Karpas-422 (cell line): Measurements from ENCODE around the gene SMOC1. TPM values are rescaled to one million over a fixed set of nuclear protein-coding genes. Genes with fewer than 3 reads are reported as not detected.

Experiments used
- DNase-seq: peaks from one replicate; pipeline ENCODE4 v3.0.0-alpha.2; 2015
- H2AFZ ChIP-seq: fragments of 200-600 bp; sonication (generic); 2 replicates; pipeline ENCODE4 v1.6.1; 2014; ENCODE audit warnings: antibody characterized with exemption, low read length, mixed read lengths
- H3K27ac ChIP-seq: fragments of 200-600 bp; sonication (generic); 2 replicates; pipeline ENCODE4 v1.5.1; 2014; ENCODE audit warnings: mild to moderate bottlenecking, low read length, moderate library complexity
- H3K27me3 ChIP-seq: fragments of 200-600 bp; sonication (generic); 2 replicates; pipeline ENCODE4 v1.6.1; 2014; ENCODE audit warnings: low read length, mixed read lengths
- H3K36me3 ChIP-seq: fragments of 200-600 bp; sonication (generic); 2 replicates; pipeline ENCODE4 v1.6.1; 2014; ENCODE audit warnings: low read length, mixed read lengths; ENCODE audit not compliant: insufficient read depth
- H3K4me1 ChIP-seq: fragments of 200-600 bp; sonication (generic); 2 replicates; pipeline ENCODE4 v1.6.1; 2014; ENCODE audit warnings: mild to moderate bottlenecking, low read length, mixed read lengths
- H3K4me2 ChIP-seq: fragments of 200-600 bp; sonication (generic); 2 replicates; pipeline ENCODE4 v1.6.1; 2014; ENCODE audit warnings: low read length, low read depth, mild to moderate bottlenecking; ENCODE audit not compliant: poor library complexity, severe bottlenecking
- H3K4me3 ChIP-seq: fragments of 200-600 bp; sonication (generic); 2 replicates; pipeline ENCODE4 v1.5.1; 2014; ENCODE audit warnings: mild to moderate bottlenecking, antibody characterized with exemption, low read length, mixed read lengths
- H3K79me2 ChIP-seq: fragments of 200-600 bp; sonication (generic); 2 replicates; pipeline ENCODE4 v1.6.1; 2014; ENCODE audit warnings: mild to moderate bottlenecking, low read length, mixed read lengths
- H3K9ac ChIP-seq: fragments of 200-600 bp; sonication (generic); 2 replicates; pipeline ENCODE4 v1.6.0; 2014; ENCODE audit warnings: low read length
- H3K9me2 ChIP-seq: fragments of 200-600 bp; sonication (generic), shearing (Covaris generic); replicated peaks from 2 replicates; pipeline ENCODE4 v1.6.0; 2014; ENCODE audit warnings: mild to moderate bottlenecking, low read length, moderate library complexity; ENCODE audit not compliant: insufficient read depth
- H3K9me3 ChIP-seq: fragments of 300-700, 200-600 bp; sonication (generic); 2 replicates; pipeline ENCODE4 v1.6.1; 2014; ENCODE audit warnings: low read length, mixed read lengths
- H4K20me1 ChIP-seq: fragments of 200-600 bp; sonication (generic); 2 replicates; pipeline ENCODE4 v1.6.1; 2014; ENCODE audit warnings: mild to moderate bottlenecking, antibody characterized with exemption, low read length, low read depth; ENCODE audit not compliant: insufficient read depth
- total RNA-seq: library from RNA; depleted of rRNA; stranded (reverse); fragments of >200 nt; shearing (Covaris generic); gene quantifications from 2 replicates; pipeline ENCODE4 v1.2.3, GENCODE V29; 2014; ENCODE audit warnings: low replicate concordance

SMOC1 gene
- total RNA-seq, 1 experiment from 2014 or later: not detected

DNA sequence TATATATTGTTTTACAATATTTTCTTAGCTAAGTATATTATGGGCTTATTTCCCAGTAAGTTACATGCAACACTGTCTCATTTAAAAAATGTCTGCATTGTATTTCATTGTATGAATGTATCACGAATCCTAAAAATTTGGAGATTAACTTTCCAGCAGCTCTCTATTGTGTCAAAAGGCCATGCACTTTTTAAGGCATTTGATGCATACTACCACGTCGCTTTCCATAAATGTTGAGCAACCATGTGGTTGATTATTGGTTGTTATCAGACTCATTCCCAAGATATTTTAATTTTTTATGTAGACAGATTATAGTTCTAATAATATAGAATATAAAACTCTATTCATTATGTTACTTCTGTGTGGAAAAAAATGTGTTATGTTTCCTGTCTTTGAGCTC, 79.9 kb downstream of the SMOC1 start:
- Histone ChIP-seq H2AFZ (no peak overlapping the region), H3K9ac (no peak overlapping the region), H3K4me1 (no peaks in the 10 kb centered on the region), H3K27ac (no peak overlapping the region), H3K79me2 (no peaks in the 10 kb centered on the region), H3K9me3 (no peaks in the 10 kb centered on the region), H4K20me1 (no peaks in the 10 kb centered on the region), H3K4me3 (no peak overlapping the region), H3K9me2 (no peaks in the 10 kb centered on the region), H3K36me3 (no peaks in the 10 kb centered on the region), H3K27me3 (no peaks in the 10 kb centered on the region), H3K4me2 (no peak overlapping the region)
- no peak for DNase-seq

DNA sequence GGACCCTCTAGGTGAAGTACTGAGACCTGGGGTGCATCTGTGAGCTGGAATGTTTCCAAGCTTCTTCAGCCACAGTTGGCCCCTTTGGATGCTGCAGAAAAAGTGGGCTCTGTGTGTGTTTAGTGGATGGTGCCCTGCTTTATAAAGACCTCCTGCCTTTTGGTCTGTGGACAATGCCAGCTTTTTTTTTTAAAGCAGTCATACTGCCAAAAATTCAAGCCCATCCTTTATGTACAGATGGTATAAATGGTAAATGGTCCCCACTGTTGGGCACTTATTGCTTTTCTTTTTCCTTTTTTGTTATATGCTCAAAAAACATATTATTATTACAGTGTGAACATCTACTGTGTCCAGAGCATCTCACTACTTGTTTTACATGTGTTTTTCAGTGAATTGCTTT, 81.1 kb downstream of the SMOC1 start:
- no peaks in the 10 kb centered on the region for H3K4me1 ChIP-seq
- no peak overlapping the region for H3K4me2 ChIP-seq
- no peak overlapping the region for H2AFZ ChIP-seq
- H3K27ac ChIP-seq: no peak overlapping the region
- H3K36me3 ChIP-seq: no peaks in the 10 kb centered on the region
- H4K20me1 ChIP-seq: no peaks in the 10 kb centered on the region
- H3K27me3 ChIP-seq: no peaks in the 10 kb centered on the region
- no peaks in the 10 kb centered on the region for H3K9me3 ChIP-seq
- H3K4me3 ChIP-seq: no peak overlapping the region
- no peak overlapping the region for H3K9ac ChIP-seq
- H3K79me2 ChIP-seq: no peaks in the 10 kb centered on the region
- no peak for DNase-seq
- no peaks in the 10 kb centered on the region for H3K9me2 ChIP-seq

DNA sequence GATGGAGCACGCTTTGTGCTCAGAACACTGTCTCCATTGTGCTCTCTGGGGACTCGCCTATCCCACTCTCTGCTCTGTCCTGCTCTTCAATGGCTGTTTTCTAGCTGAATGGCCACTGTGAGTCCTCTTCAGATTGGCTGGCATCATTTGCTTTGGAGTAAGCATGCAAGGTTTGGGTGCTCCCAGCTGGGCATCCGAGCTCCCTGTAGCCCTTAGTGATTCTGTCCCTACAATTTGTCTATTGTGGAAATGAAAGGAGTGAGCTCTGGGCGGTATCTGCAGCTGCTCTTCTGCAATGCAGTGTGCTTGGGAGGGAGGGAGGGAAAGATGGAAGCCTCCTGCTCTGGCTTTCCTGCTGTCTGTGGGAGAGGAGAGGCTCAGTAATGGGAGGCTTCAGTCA, 84.8 kb downstream of the SMOC1 start:
- Histone ChIP-seq H3K4me2 (no peak overlapping the region), H3K27me3 (no peaks in the 10 kb centered on the region), H3K9me2 (no peaks in the 10 kb centered on the region), H3K9ac (no peak overlapping the region), H3K4me1 (no peaks in the 10 kb centered on the region), H3K27ac (no peak overlapping the region), H3K9me3 (no peaks in the 10 kb centered on the region), H3K79me2 (no peaks in the 10 kb centered on the region), H3K4me3 (no peak overlapping the region), H4K20me1 (no peaks in the 10 kb centered on the region), H2AFZ (no peak overlapping the region), H3K36me3 (no peaks in the 10 kb centered on the region)
- DNase-seq: no peak

DNA sequence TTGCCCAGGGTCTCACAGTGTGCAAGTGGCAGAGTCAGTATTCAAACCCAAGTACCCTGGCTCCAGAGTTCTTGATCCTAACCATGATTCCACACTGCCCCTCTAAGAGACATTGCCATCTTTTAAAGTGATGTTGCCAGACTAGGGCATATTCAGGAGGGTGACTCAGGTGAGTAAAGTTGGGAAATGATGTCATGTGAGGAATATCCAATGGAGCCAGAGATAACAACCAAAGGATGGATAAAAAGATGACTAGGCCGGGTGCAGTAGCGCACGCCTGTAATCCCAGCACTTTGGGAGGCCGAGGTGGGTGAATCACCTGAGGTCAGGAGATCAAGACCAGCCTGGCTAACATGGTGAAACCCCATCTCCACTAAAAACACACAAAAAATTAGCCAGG, 85.6 kb downstream of the SMOC1 start:
- no peak overlapping the region for H3K9ac ChIP-seq
- no peaks in the 10 kb centered on the region for H3K36me3 ChIP-seq
- H3K9me3 ChIP-seq: no peaks in the 10 kb centered on the region
- no peaks in the 10 kb centered on the region for H3K27me3 ChIP-seq
- H2AFZ ChIP-seq: no peak overlapping the region
- H3K79me2 ChIP-seq: no peaks in the 10 kb centered on the region
- H3K4me1 ChIP-seq: no peaks in the 10 kb centered on the region
- H3K4me3 ChIP-seq: no peak overlapping the region
- no peaks in the 10 kb centered on the region for H3K9me2 ChIP-seq
- no peak for DNase-seq
- no peak overlapping the region for H3K27ac ChIP-seq
- no peaks in the 10 kb centered on the region for H4K20me1 ChIP-seq
- H3K4me2 ChIP-seq: no peak overlapping the region

DNA sequence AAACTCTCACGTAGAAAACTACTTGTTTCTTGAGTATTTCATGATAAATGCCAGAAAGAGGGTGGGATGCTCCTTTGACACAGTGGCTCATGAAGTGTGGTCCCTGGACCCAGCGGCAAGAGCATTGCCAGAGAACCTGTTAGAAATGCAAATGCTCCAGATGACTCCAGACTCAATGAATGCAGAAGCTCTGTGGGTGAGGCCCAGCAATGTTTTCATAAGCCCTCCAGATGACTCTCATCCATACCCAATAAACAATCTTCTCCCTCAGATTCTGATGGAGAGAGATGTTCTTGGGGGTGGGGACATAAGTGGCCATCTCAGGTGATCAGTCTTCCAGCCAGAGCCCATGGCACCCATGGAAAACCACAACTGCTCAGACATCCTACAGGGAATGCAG, 88.9 kb downstream of the SMOC1 start:
- H3K4me3 ChIP-seq: no peak overlapping the region
- no peaks in the 10 kb centered on the region for H3K36me3 ChIP-seq
- H3K9me2 ChIP-seq: no peaks in the 10 kb centered on the region
- DNase-seq: no peak
- H3K9me3 ChIP-seq: no peaks in the 10 kb centered on the region
- H3K4me1 ChIP-seq: no peaks in the 10 kb centered on the region
- H3K9ac ChIP-seq: no peak overlapping the region
- no peak overlapping the region for H2AFZ ChIP-seq
- H3K27ac ChIP-seq: no peak overlapping the region
- no peaks in the 10 kb centered on the region for H3K27me3 ChIP-seq
- H3K4me2 ChIP-seq: no peak overlapping the region
- H3K79me2 ChIP-seq: no peaks in the 10 kb centered on the region
- no peaks in the 10 kb centered on the region for H4K20me1 ChIP-seq

DNA sequence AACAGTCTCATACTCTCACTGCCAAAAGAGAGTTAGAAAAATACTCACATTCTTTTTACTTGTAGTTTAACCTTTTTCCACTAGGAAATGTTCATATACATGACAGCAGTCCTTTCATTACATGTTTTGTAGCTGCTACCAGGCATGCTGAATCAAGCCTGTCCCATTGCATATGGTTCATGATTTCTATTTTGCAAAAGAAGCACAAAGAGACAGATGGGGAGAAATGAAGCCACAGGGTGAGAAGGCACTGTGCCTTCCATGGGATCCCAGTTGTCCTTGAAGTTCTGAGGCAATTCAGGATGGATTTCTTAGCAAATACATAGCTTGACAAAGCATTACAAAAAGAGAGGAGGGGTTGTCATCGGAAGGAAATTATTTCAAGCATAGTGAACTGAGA, 89.5 kb downstream of the SMOC1 start:
- Histone ChIP-seq H3K9ac (no peak overlapping the region), H3K4me2 (no peak overlapping the region), H3K27me3 (no peaks in the 10 kb centered on the region), H3K79me2 (no peaks in the 10 kb centered on the region), H3K27ac (no peak overlapping the region), H3K9me3 (no peaks in the 10 kb centered on the region), H3K36me3 (no peaks in the 10 kb centered on the region), H2AFZ (no peak overlapping the region), H4K20me1 (no peaks in the 10 kb centered on the region), H3K4me1 (no peaks in the 10 kb centered on the region), H3K4me3 (no peak overlapping the region), H3K9me2 (no peaks in the 10 kb centered on the region)
- DNase-seq: no peak

DNA sequence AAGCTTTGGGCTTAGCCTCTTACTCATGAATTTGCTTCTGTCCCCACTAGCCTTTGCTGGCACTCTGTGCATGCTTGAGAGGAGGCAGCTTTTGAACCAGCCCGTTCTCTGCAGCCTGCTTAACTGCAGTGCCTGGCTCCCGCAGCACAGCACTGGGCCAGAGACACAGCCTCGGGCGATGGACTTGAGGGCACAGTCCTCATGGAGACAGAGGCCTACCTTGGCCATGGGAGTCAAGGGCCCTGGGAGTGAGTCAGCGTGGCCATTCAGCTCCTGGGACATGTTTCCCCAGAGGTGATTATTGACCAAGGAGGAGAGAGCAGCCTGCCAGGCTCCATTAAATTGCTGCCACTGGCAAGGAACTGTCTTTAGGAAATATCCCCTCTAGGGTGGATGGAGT, 93.5 kb downstream of the SMOC1 start:
- no peak for DNase-seq
- no peak overlapping the region for H2AFZ ChIP-seq
- no peaks in the 10 kb centered on the region for H3K9me3 ChIP-seq
- no peaks in the 10 kb centered on the region for H4K20me1 ChIP-seq
- H3K27me3 ChIP-seq: no peaks in the 10 kb centered on the region
- no peaks in the 10 kb centered on the region for H3K36me3 ChIP-seq
- no peak overlapping the region for H3K27ac ChIP-seq
- no peaks in the 10 kb centered on the region for H3K79me2 ChIP-seq
- H3K4me1 ChIP-seq: no peaks in the 10 kb centered on the region
- no peak overlapping the region for H3K4me2 ChIP-seq
- H3K9me2 ChIP-seq: no peaks in the 10 kb centered on the region
- no peak overlapping the region for H3K9ac ChIP-seq
- no peak overlapping the region for H3K4me3 ChIP-seq

DNA sequence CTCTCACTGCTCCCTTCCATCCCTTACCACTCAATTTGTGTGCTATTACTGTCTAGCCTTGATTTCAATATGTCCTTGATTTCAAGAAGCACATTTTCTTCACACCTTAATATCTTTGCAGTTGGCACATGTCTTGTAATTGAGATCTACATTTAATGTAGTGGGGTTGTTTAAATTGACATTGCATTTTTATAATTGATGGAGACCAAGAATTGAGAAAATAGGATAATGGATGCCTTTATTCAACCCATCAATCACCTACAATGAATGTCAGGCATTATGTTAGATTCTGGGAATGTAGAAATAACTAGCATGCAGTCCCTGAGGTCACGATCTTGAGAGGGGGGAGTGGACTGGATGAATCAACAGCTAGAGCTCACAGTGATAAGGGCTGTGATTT, 94.6 kb downstream of the SMOC1 start:
- H3K4me1 ChIP-seq: no peaks in the 10 kb centered on the region
- no peak overlapping the region for H2AFZ ChIP-seq
- H3K27me3 ChIP-seq: no peaks in the 10 kb centered on the region
- DNase-seq: no peak
- no peaks in the 10 kb centered on the region for H3K9me2 ChIP-seq
- H4K20me1 ChIP-seq: no peaks in the 10 kb centered on the region
- no peaks in the 10 kb centered on the region for H3K9me3 ChIP-seq
- no peak overlapping the region for H3K4me3 ChIP-seq
- no peak overlapping the region for H3K9ac ChIP-seq
- H3K4me2 ChIP-seq: no peak overlapping the region
- no peaks in the 10 kb centered on the region for H3K36me3 ChIP-seq
- no peaks in the 10 kb centered on the region for H3K79me2 ChIP-seq
- no peak overlapping the region for H3K27ac ChIP-seq

DNA sequence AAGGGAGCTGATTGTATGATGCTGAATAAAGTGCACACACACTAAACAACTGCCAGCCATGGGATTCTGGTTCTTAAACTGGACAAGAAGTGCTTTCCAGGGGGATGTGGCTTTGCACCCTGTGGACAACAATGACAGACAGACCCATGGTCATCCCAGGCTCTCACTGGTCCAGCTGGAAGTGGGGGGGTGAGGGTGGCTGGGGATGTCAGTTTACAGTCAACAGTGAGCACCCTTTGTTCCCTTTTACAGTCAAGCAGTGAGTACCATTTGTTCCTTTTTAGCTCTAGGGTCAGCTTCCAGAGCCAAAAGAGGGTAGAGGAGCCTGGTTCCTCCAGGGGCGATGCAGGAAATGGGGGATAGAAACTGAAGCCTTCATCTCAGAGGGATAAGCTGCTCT, 100.7 kb downstream of the SMOC1 start:
- H4K20me1 ChIP-seq: no peaks in the 10 kb centered on the region
- H3K27ac ChIP-seq: no peak overlapping the region
- H3K4me3 ChIP-seq: no peak overlapping the region
- no peaks in the 10 kb centered on the region for H3K9me2 ChIP-seq
- no peaks in the 10 kb centered on the region for H3K36me3 ChIP-seq
- no peak overlapping the region for H2AFZ ChIP-seq
- no peaks in the 10 kb centered on the region for H3K9me3 ChIP-seq
- H3K9ac ChIP-seq: no peak overlapping the region
- no peaks in the 10 kb centered on the region for H3K4me1 ChIP-seq
- no peak overlapping the region for H3K4me2 ChIP-seq
- no peaks in the 10 kb centered on the region for H3K79me2 ChIP-seq
- H3K27me3 ChIP-seq: no peaks in the 10 kb centered on the region
- no peak for DNase-seq
